KMS-11 (cell line): ENCODE data around the gene INSC.
A peak's percentile ranks its signal among the peaks of the same experiment; 100 is the strongest.

Experiments used
- H2AFZ ChIP-seq: fragments of 200-600 bp; sonication (generic); 2 replicates; pipeline ENCODE4 v1.6.1; 2016; ENCODE audit warnings: antibody characterized with exemption, mixed run types, low read depth
- H3K27ac ChIP-seq: fragments of 200-600 bp; sonication (generic); 2 replicates; pipeline ENCODE4 v1.6.1; 2016; ENCODE audit warnings: mild to moderate bottlenecking, mixed run types
- H3K27me3 ChIP-seq: fragments of 200-600 bp; sonication (generic); 2 replicates; pipeline ENCODE4 v1.6.1; 2017; ENCODE audit warnings: mild to moderate bottlenecking, low read depth, mixed run types, moderate library complexity; ENCODE audit not compliant: insufficient read depth
- H3K36me3 ChIP-seq: fragments of 200-600 bp; sonication (generic); 2 replicates; pipeline ENCODE4 v1.6.1; 2017; ENCODE audit warnings: mild to moderate bottlenecking, mixed run types; ENCODE audit not compliant: insufficient read depth
- H3K4me1 ChIP-seq: fragments of 200-600 bp; sonication (generic); 2 replicates; pipeline ENCODE4 v1.6.1; 2016; ENCODE audit warnings: mild to moderate bottlenecking, low read depth, mixed run types; ENCODE audit not compliant: poor library complexity, severe bottlenecking
- H3K4me2 ChIP-seq: fragments of 200-600 bp; sonication (generic); 2 replicates; pipeline ENCODE4 v1.7.0; 2016; ENCODE audit warnings: mild to moderate bottlenecking, mixed run types
- H3K4me3 ChIP-seq: fragments of 200-600 bp; sonication (generic); IDR thresholded peaks from 2 replicates; pipeline ENCODE4 v1.6.1; 2017; ENCODE audit warnings: low read depth, low read length, mixed read lengths; ENCODE audit not compliant: insufficient read depth
- H3K79me2 ChIP-seq: fragments of 200-600 bp; sonication (generic); 2 replicates; pipeline ENCODE4 v1.6.1; 2016; ENCODE audit warnings: low read depth, mixed run types; ENCODE audit not compliant: insufficient read depth
- H3K9ac ChIP-seq: fragments of 200-600 bp; sonication (generic); 2 replicates; pipeline ENCODE4 v1.6.1; 2016; ENCODE audit warnings: mild to moderate bottlenecking, mixed run types
- H4K20me1 ChIP-seq: fragments of 200-600 bp; sonication (generic); 2 replicates; pipeline ENCODE4 v1.6.1; 2016; ENCODE audit warnings: mild to moderate bottlenecking, mixed run types; ENCODE audit not compliant: insufficient read depth
- TF ChIP-seq, protein P1 (sequence below): fragments of 200-600 bp; sonication (generic); conservative IDR thresholded peaks from 2 replicates; pipeline ENCODE4 v1.6.1; 2017; ENCODE audit warnings: low read depth, mild to moderate bottlenecking, antibody characterized with exemption, low read length, moderate library complexity, mixed read lengths

The INSC gene

GRCh38 chr11:15157181-15157580, 42.5 kb downstream of the INSC start:
- Histone ChIP-seq H3K27ac (no peak overlapping the region), H3K79me2 (no peaks in the 10 kb centered on the region), H3K4me1 (no peaks in the 10 kb centered on the region), H3K4me2 (no peak overlapping the region), H3K4me3 (no peak overlapping the region), H4K20me1 (no peaks in the 10 kb centered on the region), H3K9ac (no peak overlapping the region), H2AFZ (no peak overlapping the region), H3K27me3 (no peaks in the 10 kb centered on the region), H3K36me3 (no peaks in the 10 kb centered on the region)
- TF ChIP-seq, protein P1, sequence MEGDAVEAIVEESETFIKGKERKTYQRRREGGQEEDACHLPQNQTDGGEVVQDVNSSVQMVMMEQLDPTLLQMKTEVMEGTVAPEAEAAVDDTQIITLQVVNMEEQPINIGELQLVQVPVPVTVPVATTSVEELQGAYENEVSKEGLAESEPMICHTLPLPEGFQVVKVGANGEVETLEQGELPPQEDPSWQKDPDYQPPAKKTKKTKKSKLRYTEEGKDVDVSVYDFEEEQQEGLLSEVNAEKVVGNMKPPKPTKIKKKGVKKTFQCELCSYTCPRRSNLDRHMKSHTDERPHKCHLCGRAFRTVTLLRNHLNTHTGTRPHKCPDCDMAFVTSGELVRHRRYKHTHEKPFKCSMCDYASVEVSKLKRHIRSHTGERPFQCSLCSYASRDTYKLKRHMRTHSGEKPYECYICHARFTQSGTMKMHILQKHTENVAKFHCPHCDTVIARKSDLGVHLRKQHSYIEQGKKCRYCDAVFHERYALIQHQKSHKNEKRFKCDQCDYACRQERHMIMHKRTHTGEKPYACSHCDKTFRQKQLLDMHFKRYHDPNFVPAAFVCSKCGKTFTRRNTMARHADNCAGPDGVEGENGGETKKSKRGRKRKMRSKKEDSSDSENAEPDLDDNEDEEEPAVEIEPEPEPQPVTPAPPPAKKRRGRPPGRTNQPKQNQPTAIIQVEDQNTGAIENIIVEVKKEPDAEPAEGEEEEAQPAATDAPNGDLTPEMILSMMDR, result no peak

GRCh38 chr11:15157606-15158137, 42.9 kb downstream of the INSC start:
- no peak overlapping the region for H3K4me2 ChIP-seq
- no peak overlapping the region for H3K27ac ChIP-seq
- no peaks in the 10 kb centered on the region for H4K20me1 ChIP-seq
- H3K9ac ChIP-seq, result no peak overlapping the region
- H2AFZ ChIP-seq, result no peak overlapping the region
- H3K79me2 ChIP-seq, result no peaks in the 10 kb centered on the region
- H3K4me1 ChIP-seq, result no peaks in the 10 kb centered on the region
- no peaks in the 10 kb centered on the region for H3K27me3 ChIP-seq
- no peak overlapping the region for H3K4me3 ChIP-seq
- no peaks in the 10 kb centered on the region for H3K36me3 ChIP-seq
- TF ChIP-seq, protein P1, result no peak

DNA sequence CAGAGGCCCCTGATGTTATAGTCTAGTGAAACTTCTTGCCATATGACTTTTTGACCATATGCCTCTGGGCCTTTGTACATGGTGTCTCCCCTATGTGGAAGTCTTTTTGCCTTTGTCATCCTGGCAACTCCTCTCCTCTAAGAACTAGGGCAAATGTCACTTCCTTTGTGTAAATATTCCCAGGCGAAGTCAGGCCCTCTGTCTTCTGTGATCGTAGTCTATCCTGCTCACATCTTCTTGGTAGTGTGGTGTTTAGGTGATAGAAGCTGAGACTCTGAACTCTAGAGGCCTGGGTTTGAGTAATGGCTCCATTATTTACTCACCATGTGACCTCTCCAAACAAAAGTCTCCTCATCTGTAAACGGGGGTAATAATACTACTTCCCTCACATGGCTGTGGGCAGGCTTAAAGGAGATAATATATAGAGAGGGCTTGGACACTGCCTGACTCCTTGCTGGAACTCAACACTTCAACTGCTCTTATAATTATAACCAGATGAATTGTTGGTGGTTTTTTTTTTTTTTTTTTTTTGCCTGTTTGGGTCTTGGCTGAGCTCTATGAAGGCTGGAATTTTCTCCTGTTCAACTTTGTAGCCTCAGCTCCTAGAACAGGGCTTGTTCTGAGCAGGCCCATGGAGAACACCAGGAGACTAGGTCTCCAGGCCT, 43.8 kb downstream of the INSC start:
- H3K4me2 ChIP-seq, result no peak overlapping the region

DNA sequence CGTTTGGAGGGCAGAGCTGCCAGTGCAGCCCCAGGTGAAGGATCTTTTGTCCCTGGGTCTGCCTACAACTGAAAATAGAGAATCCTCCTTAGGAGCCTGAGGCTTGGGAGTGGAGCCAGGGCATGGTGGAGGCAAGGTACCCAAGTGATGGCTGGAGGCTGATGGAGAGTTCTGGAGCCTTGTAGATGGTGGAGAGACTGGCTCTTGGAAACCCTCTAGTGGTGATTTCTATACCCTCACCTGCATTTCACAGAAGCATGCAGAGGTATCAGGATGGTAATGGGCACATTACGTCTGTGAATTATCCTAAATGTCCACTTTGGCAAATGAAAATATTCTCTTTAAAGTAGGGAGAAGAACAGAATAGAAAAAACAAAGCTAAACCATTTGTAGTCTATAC, 44.4 kb downstream of the INSC start:
- H3K36me3 ChIP-seq, result no peaks in the 10 kb centered on the region
- H2AFZ ChIP-seq, result no peak overlapping the region
- no peaks in the 10 kb centered on the region for H3K4me1 ChIP-seq
- H3K4me3 ChIP-seq, result no peak overlapping the region
- no peak overlapping the region for H3K27ac ChIP-seq
- H3K4me2 ChIP-seq, result no peak overlapping the region
- H3K79me2 ChIP-seq, result no peaks in the 10 kb centered on the region
- no peaks in the 10 kb centered on the region for H4K20me1 ChIP-seq
- H3K27me3 ChIP-seq, result no peaks in the 10 kb centered on the region
- no peak overlapping the region for H3K9ac ChIP-seq
- TF ChIP-seq, protein P1, result peak; percentile 58; the same call in 1 of the 2 replicates

More for the DNA sequence above, 43.8 kb downstream of the INSC start:
- no peak overlapping the region for H2AFZ ChIP-seq
- H3K4me1 ChIP-seq, result no peaks in the 10 kb centered on the region
- H3K27ac ChIP-seq, result no peak overlapping the region
- TF ChIP-seq, protein P1, result no peak
- H3K4me3 ChIP-seq, result no peak overlapping the region
- H4K20me1 ChIP-seq, result no peaks in the 10 kb centered on the region
- no peak overlapping the region for H3K9ac ChIP-seq
- no peaks in the 10 kb centered on the region for H3K36me3 ChIP-seq
- H3K79me2 ChIP-seq, result no peaks in the 10 kb centered on the region
- H3K27me3 ChIP-seq, result no peaks in the 10 kb centered on the region
